ENCODE measurements around the gene L3MBTL4. TPM values are rescaled to one million over a fixed set of nuclear protein-coding genes. Genes with fewer than 3 reads are reported as not detected.

L3MBTL4 gene
- total RNA-seq, 1 experiment from 2014 or later = 1.3 TPM

GRCh38 chr18:5973099-5973498, 441.6 kb downstream of the L3MBTL4 start:
- DNase-seq (ENCODE audit: extremely low read depth, low read depth) = no peak

- DNase-seq (ENCODE audit: extremely low read depth, low read depth) = no peak
Measured at GRCh38 chr18:5972298-5972697, 442.4 kb downstream of the L3MBTL4 start.

GRCh38 chr18:5969989-5970403, 444.7 kb downstream of the L3MBTL4 start:
- DNase-seq (ENCODE audit: extremely low read depth, low read depth) = no peak

GRCh38 chr18:5969355-5969988, 445.2 kb downstream of the L3MBTL4 start:
- no peak for DNase-seq (ENCODE audit: extremely low read depth, low read depth)

- no peak for DNase-seq (ENCODE audit: extremely low read depth, low read depth)
Measured at GRCh38 chr18:5967666-5968065, 447.0 kb downstream of the L3MBTL4 start.

- DNase-seq (ENCODE audit: extremely low read depth, low read depth) = no peak
Measured at GRCh38 chr18:5967007-5967406, 447.7 kb downstream of the L3MBTL4 start.

GRCh38 chr18:5966514-5966913, 448.2 kb downstream of the L3MBTL4 start:
- no peak for DNase-seq (ENCODE audit: extremely low read depth, low read depth)

GRCh38 chr18:5964996-5965395, 449.7 kb downstream of the L3MBTL4 start:
- DNase-seq (ENCODE audit: extremely low read depth, low read depth) = no peak

GRCh38 chr18:5964596-5964995, 450.1 kb downstream of the L3MBTL4 start:
- no peak for DNase-seq (ENCODE audit: extremely low read depth, low read depth)

GRCh38 chr18:5964108-5964507, 450.6 kb downstream of the L3MBTL4 start:
- DNase-seq (ENCODE audit: extremely low read depth, low read depth) = no peak

- no peak for DNase-seq (ENCODE audit: extremely low read depth, low read depth)
Measured at GRCh38 chr18:5963267-5963666, 451.4 kb downstream of the L3MBTL4 start.

- DNase-seq (ENCODE audit: extremely low read depth, low read depth) = no peak
Measured at GRCh38 chr18:5962362-5962761, 452.3 kb downstream of the L3MBTL4 start.

- no peak for DNase-seq (ENCODE audit: extremely low read depth, low read depth)
Measured at GRCh38 chr18:5961828-5962150, 452.9 kb downstream of the L3MBTL4 start.

- DNase-seq (ENCODE audit: extremely low read depth, low read depth) = no peak
Measured at GRCh38 chr18:5961097-5961827, 453.4 kb downstream of the L3MBTL4 start.

GRCh38 chr18:5958822-5959221, 455.9 kb downstream of the L3MBTL4 start:
- DNase-seq (ENCODE audit: extremely low read depth, low read depth) = no peak

GRCh38 chr18:5955861-5956260, 458.9 kb downstream of the L3MBTL4 start:
- DNase-seq (ENCODE audit: extremely low read depth, low read depth) = no peak

- no peak for DNase-seq (ENCODE audit: extremely low read depth, low read depth)
Measured at GRCh38 chr18:5951515-5952091, 463.1 kb downstream of the L3MBTL4 start.

- no peak for DNase-seq (ENCODE audit: extremely low read depth, low read depth)
Measured at GRCh38 chr18:5948781-5949180, 465.9 kb downstream of the L3MBTL4 start.

- DNase-seq (ENCODE audit: extremely low read depth, low read depth) = no peak
Measured at GRCh38 chr18:5948237-5948636, 466.5 kb downstream of the L3MBTL4 start.

GRCh38 chr18:5944448-5944847, 470.3 kb downstream of the L3MBTL4 start:
- no peak for DNase-seq (ENCODE audit: extremely low read depth, low read depth)

- DNase-seq (ENCODE audit: extremely low read depth, low read depth) = no peak
Measured at GRCh38 chr18:5943514-5943913, 471.2 kb downstream of the L3MBTL4 start.

GRCh38 chr18:5942591-5942990, 472.1 kb downstream of the L3MBTL4 start:
- DNase-seq (ENCODE audit: extremely low read depth, low read depth) = no peak
